A549 (cell line): ENCODE results near the gene SLIT1.

Experiments
- CBX8 ChIP-seq: fragments of 200-600 bp; sonication (generic); IDR thresholded peaks from 2 replicates; pipeline ENCODE4 v1.6.1; 2016
- ESRRA ChIP-seq: fragments of 150-350 bp; IDR thresholded peaks from 2 replicates; pipeline ENCODE4 v1.6.1; 2014; ENCODE audit warnings: mild to moderate bottlenecking, low read length, borderline replicate concordance
- GATA3 ChIP-seq: IDR thresholded peaks from 2 replicates; pipeline ENCODE4 v1.6.1; 2012; ENCODE audit warnings: borderline replicate concordance
- POLR2A ChIP-seq: IDR thresholded peaks from 2 replicates; pipeline ENCODE4 v1.6.1; 2012; ENCODE audit warnings: mild to moderate bottlenecking, low read length
- POLR2AphosphoS2 ChIP-seq: conservative IDR thresholded peaks from 2 replicates; pipeline ENCODE4 v1.6.1; 2012; ENCODE audit warnings: low read length, improper control_type of control experiment, inconsistent platforms
- RARB ChIP-seq: fragments of 250-450 bp; sonication (Bioruptor Pico); IDR thresholded peaks from 2 replicates; pipeline ENCODE4 v1.8.0; 2021; ENCODE audit warnings: mild to moderate bottlenecking, moderate library complexity
- RCOR1 ChIP-seq: fragments of 150-350 bp; IDR thresholded peaks from 2 replicates; pipeline ENCODE4 v1.6.1; 2014; ENCODE audit warnings: antibody characterized with exemption, low read length, low read depth
- RFX5 ChIP-seq: fragments of 450-650 bp; IDR thresholded peaks from 2 replicates; pipeline ENCODE4 v1.7.1; 2014; ENCODE audit warnings: antibody characterized with exemption, mild to moderate bottlenecking, moderate library complexity
- RNF2 ChIP-seq: fragments of 200-600 bp; sonication (generic); IDR thresholded peaks from 2 replicates; pipeline ENCODE4 v1.6.1; 2016; ENCODE audit warnings: low read depth, mild to moderate bottlenecking, antibody characterized with exemption, moderate library complexity, borderline replicate concordance
- SMC3 ChIP-seq: fragments of >200 bp; sonication (Bioruptor Twin); formaldehyde crosslinking; IDR thresholded peaks from 3 replicates; pipeline ENCODE4 v1.6.1; 2018; ENCODE audit warnings: inconsistent platforms
- TF ChIP-seq, protein P1 (sequence below): fragments of >200 bp; sonication (Bioruptor Twin); formaldehyde crosslinking; IDR thresholded peaks from 3 replicates; pipeline ENCODE4 v1.5.1; 2016
- TF ChIP-seq, protein P2 (sequence below): fragments of >200 bp; sonication (Bioruptor Twin); formaldehyde crosslinking; IDR thresholded peaks from 3 replicates; pipeline ENCODE4 v1.6.1; 2016

DNA sequence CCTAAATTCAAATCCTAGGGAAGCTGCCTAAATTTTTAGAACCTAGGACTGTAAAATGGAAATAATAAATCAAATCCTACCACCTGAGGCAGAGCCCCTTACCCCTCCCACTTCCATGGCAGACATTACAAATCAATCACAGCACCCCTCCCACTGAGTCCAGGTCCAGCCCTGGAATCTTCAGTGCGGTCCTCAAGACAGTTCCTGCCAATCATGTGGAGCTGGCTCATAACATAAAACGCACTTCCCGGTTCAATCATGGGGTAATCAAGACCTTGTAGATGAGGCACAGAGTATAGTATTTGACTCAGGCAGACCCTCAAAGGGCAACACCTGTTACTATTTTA lies 157.0 kb downstream of the SLIT1 start:
- no peak for TF ChIP-seq POLR2A
- TF ChIP-seq, protein P1, sequence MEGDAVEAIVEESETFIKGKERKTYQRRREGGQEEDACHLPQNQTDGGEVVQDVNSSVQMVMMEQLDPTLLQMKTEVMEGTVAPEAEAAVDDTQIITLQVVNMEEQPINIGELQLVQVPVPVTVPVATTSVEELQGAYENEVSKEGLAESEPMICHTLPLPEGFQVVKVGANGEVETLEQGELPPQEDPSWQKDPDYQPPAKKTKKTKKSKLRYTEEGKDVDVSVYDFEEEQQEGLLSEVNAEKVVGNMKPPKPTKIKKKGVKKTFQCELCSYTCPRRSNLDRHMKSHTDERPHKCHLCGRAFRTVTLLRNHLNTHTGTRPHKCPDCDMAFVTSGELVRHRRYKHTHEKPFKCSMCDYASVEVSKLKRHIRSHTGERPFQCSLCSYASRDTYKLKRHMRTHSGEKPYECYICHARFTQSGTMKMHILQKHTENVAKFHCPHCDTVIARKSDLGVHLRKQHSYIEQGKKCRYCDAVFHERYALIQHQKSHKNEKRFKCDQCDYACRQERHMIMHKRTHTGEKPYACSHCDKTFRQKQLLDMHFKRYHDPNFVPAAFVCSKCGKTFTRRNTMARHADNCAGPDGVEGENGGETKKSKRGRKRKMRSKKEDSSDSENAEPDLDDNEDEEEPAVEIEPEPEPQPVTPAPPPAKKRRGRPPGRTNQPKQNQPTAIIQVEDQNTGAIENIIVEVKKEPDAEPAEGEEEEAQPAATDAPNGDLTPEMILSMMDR: no peak
- TF ChIP-seq POLR2AphosphoS2: no peak
- no peak for TF ChIP-seq GATA3
- TF ChIP-seq RARB: no peak
- TF ChIP-seq RFX5: no peak
- no peak for TF ChIP-seq CBX8
- TF ChIP-seq, protein P2, sequence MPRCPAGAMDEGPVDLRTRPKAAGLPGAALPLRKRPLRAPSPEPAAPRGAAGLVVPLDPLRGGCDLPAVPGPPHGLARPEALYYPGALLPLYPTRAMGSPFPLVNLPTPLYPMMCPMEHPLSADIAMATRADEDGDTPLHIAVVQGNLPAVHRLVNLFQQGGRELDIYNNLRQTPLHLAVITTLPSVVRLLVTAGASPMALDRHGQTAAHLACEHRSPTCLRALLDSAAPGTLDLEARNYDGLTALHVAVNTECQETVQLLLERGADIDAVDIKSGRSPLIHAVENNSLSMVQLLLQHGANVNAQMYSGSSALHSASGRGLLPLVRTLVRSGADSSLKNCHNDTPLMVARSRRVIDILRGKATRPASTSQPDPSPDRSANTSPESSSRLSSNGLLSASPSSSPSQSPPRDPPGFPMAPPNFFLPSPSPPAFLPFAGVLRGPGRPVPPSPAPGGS: no peak
- no peak for TF ChIP-seq RNF2
- no peak for TF ChIP-seq SMC3
- TF ChIP-seq RCOR1: no peak
- no peak for TF ChIP-seq ESRRA
